GM19467 (cell line): Measurements from ENCODE around the gene POU6F2.

Experiments used
- ATAC-seq: cut with Tn5 transposase; IDR thresholded peaks from one replicate; pipeline ENCODE4 v1.9.1; 2021; ENCODE audit warnings: mild to moderate bottlenecking, moderate library complexity; ENCODE audit not compliant: unreplicated experiment

POU6F2 gene

DNA sequence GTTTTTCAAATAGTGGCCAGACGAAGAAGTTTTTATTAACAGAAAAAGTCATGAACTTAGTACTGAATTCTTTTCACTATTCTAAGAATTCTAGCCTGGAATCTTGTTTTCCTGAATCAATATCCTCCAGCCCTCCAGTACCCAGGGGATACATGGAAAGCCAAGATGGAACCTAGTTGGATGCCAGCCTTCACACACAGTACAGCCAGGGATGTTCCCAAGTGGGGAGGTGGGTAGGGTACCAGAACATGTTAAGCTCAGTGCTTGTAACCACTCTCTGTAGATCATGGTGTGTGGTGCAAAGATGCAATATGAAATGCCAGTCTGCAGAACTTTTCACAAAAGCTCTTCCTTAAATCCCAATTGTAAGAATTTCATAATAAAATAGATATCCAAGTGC lies 128.0 kb downstream of the POU6F2 start:
- ATAC-seq, result no peak

GRCh38 chr7:39125846-39126245 lies 148.1 kb downstream of the POU6F2 start:
- no peak for ATAC-seq

- ATAC-seq, result no peak
Measured at GRCh38 chr7:39127058-39127457, 149.3 kb downstream of the POU6F2 start.

- ATAC-seq, result no peak
Measured at GRCh38 chr7:39128287-39128843, 150.7 kb downstream of the POU6F2 start.

- no peak for ATAC-seq
Measured at GRCh38 chr7:39130274-39130673, 152.6 kb downstream of the POU6F2 start.

DNA sequence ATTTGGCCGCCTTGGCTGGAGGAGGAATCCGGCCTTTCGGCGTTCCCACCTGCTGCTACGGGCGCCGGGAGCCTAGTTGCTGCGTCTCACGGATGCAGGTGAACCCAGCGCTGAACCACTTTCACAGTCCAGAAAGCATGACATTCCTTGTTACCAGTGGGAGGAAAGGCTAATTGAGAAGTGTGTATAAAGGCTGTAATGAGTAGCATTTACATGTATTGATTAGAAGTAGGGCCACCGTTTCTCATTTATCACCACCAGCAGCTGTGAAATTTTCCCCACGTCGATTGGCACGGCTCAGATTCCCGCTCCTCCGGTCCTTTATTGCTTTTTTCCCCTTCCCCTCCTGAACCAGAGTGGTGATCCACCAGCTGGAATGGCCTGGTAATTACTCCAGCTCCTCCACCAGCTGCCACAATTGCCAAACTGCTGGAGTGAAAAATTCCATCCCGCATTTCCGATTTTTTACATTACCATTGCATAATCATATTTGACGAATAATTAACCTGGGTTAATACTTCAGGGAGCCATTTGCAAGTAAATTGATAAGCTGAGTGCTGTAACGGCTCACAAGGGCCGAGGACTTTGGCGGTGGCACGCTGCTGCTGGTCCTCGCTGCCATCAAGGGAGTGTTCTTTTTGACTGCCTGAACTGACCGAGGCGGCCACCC lies 153.3 kb downstream of the POU6F2 start:
- no peak for ATAC-seq

DNA sequence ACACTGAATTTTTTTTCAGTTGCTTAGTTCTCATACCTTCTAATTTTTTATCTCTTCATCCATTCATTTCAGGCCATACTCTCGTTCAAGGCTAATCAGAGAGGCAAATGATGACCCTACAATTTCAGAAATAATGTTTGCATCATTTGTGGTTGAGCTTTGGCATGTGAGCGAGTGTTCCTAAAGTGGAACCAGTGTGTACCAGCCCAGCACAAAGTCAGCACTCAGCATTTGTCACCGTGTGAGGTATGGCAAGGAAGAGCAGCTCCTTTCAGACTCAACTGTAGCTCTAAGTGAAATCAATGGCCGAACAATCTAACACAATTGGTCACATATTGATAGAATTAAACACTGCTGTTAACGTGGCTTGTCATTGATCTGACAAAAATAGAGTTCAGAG lies 154.6 kb downstream of the POU6F2 start:
- no peak for ATAC-seq

DNA sequence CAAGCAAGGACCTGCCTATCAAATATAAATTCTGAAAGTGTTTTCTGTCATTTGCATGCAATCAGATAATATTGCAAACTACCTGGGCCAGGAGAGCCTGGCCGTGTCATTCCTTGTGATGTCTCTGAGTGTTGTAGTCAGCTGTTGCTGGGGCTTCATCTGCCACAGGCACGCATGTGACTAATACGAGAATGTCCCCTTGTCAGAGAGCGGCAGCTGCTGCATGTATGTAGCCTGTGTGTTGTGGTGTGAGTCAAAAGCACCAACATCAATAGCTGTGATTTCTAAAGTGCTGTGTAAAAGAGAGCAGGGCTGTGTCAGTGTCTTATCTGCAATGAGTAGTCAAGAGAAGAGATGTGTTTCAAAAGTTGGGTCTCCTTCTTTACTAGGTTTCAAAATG lies 155.4 kb downstream of the POU6F2 start:
- no peak for ATAC-seq

- no peak for ATAC-seq
Measured at GRCh38 chr7:39137480-39137879, 159.8 kb downstream of the POU6F2 start.

GRCh38 chr7:39142750-39143149 lies 165.0 kb downstream of the POU6F2 start:
- no peak for ATAC-seq

GRCh38 chr7:39144420-39144819 lies 166.7 kb downstream of the POU6F2 start:
- no peak for ATAC-seq

GRCh38 chr7:39145283-39145682 lies 167.6 kb downstream of the POU6F2 start:
- ATAC-seq, result no peak

DNA sequence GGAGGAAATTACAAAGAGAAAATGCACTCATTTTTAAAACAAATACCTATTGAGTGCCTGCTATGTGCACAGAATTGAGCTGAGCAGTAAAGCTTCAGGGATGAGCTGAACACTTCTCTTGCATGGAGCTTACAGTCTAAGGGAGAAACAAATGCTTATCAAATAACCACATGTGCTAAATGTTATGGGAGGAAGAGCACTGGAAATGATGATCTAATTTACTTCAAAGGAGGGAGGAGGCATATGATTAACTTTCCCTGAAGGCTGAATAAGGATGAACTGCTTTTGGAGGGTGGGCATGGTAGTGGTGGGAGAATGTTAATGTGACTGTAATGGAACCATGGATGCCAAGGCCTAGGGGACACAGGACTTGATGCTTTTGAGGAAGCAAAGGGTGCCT lies 168.2 kb downstream of the POU6F2 start:
- no peak for ATAC-seq

GRCh38 chr7:39152701-39153100 lies 175.0 kb downstream of the POU6F2 start:
- no peak for ATAC-seq

DNA sequence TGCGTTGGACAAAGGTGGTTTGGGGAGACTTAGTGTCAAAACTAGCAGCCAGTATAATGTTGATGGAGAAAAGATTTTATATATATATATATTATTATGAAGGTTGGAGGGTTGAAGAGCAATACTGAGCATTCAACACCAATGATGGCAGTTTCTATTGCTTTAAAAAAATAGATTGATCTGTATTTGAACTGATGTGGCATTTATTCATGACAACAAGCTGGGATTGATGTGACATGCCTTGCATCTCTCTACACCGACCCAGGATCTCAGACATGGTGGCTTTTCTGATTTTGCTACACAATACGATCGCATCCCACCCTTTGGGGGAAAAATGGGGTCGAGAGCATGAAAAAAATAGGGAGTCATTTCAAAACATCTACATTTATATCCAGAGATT lies 175.4 kb downstream of the POU6F2 start:
- no peak for ATAC-seq

DNA sequence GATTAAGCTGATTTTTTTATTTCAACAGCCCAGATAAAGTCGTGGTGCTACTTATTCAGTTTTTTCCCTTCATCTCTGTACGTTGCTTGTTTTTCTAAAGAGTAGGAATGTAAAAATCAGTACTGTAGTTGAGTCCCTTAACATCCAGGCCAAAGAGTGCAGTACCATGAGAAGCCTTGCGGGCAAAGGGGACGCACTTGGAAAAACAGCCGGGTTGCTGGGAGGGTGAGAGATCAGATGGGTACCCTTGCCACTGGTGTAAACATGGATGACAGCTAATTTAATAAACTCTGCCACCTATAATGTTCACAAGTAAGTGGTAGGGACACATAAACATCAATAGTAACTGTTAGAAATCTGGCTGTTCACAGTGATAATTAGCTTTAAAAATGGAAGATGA lies 175.9 kb downstream of the POU6F2 start:
- ATAC-seq, result no peak

- no peak for ATAC-seq
Measured at GRCh38 chr7:39154815-39155214, 177.1 kb downstream of the POU6F2 start.

- ATAC-seq, result no peak
Measured at GRCh38 chr7:39158367-39158766, 180.7 kb downstream of the POU6F2 start.

DNA sequence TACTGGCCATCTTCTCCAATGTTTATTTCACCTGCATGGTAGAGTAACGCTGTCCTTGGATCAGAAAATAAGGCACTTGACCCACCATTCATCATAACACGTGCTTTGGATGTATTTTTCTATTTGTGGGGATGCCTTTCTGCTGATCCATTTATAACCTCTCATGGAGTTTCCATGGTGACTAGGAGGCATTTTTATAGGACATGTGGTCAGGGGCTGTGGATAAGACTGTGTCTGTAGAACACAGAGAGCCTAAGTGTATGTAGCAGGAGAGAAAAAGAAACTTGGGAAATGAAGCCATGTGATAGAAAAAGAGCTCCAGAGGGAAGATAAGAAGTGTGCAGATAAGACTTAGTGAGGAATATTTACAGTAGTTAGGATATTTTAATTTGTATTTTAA lies 184.2 kb downstream of the POU6F2 start:
- no peak for ATAC-seq

DNA sequence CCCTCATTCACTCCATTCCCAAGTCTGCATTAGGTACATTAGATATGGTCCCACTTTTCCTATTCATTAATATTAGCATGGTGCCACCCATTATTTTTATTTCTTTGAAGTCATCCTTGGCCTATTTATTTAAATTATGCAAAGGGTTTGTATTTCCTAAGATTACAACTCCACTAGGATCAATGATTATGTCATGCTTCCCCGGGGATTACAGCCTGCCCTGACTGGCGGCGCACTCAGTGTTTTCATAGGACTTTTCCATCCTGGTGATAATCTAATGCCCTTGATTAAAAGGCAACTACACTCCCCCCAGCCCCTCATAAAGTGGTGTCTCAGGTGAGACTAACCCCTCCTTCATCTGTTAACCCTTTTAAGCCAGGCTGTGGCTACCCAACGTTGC lies 187.2 kb downstream of the POU6F2 start:
- no peak for ATAC-seq

- no peak for ATAC-seq
Measured at GRCh38 chr7:39168403-39169098, 190.8 kb downstream of the POU6F2 start.

- ATAC-seq, result no peak
Measured at GRCh38 chr7:39172137-39172536, 194.4 kb downstream of the POU6F2 start.
